Measurements from ENCODE around the gene SMG1.
"Not testable (repeated sequence)": the region's sequence is repeated elsewhere in the genome, so short reads cannot be mapped to it uniquely, and the experiment has no call there.

SMG1 gene

GRCh38 chr16:18757960-18758660, 168.1 kb downstream of the SMG1 start:
- DNase-seq: not testable (repeated sequence)

- DNase-seq: not testable (repeated sequence)
Measured at GRCh38 chr16:18756639-18757038, 169.6 kb downstream of the SMG1 start.
